ENCODE data around the gene FGL2.
A peak's percentile ranks its signal among the peaks of the same experiment; 100 is the strongest.

Gene FGL2

GRCh38 chr7:77199013-77199966 lies at the start of gene FGL2:
Gene FGL2, minus strand, starts transcription at chr7:77199819. Its CDS starts 26 bp downstream, at chr7:77199793.
- no peaks in the 10 kb centered on the region for H3K27me3 ChIP-seq (ENCODE audit: control insufficient read depth, insufficient read depth, low read length)
- H3K27ac ChIP-seq (ENCODE audit: low read length), result no peak within 1 kb of the TSS
- no CpG with 5 or more reads among the region's 15 CpGs for WGBS (ENCODE audit: insufficient coverage, insufficient read length)
- DNase-seq (ENCODE audit: low read depth, low spot score), result peak; percentile 13
- H3K4me1 ChIP-seq (ENCODE audit: control insufficient read depth, insufficient read depth, low read length), result peaks cover 2% of the 10 kb centered on the region; the same call in 1 of the 2 replicates
- H3K9me3 ChIP-seq (ENCODE audit: control insufficient read depth, insufficient read depth, low read length), result no peaks in the 10 kb centered on the region
- no peak within 1 kb of the TSS for H3K4me3 ChIP-seq (ENCODE audit: low read length)
- no peaks in the 10 kb centered on the region for H3K36me3 ChIP-seq (ENCODE audit: control insufficient read depth, insufficient read depth, low read length)

GRCh38 chr7:77248154-77248553 lies 48.5 kb upstream of the FGL2 start:
- Histone ChIP-seq H3K27me3 (ENCODE audit: control insufficient read depth, insufficient read depth, low read length) (no peaks in the 10 kb centered on the region), H3K4me3 (ENCODE audit: low read length) (no peak overlapping the region), H3K9me3 (ENCODE audit: control insufficient read depth, insufficient read depth, low read length) (no peaks in the 10 kb centered on the region), H3K27ac (ENCODE audit: low read length) (no peak overlapping the region), H3K4me1 (ENCODE audit: control insufficient read depth, insufficient read depth, low read length) (no peaks in the 10 kb centered on the region), H3K36me3 (ENCODE audit: control insufficient read depth, insufficient read depth, low read length) (no peaks in the 10 kb centered on the region)
- no peak for DNase-seq (ENCODE audit: low read depth, low spot score)
- no CpG with 5 or more reads among the region's 3 CpGs for WGBS (ENCODE audit: insufficient coverage, insufficient read length)

DNA sequence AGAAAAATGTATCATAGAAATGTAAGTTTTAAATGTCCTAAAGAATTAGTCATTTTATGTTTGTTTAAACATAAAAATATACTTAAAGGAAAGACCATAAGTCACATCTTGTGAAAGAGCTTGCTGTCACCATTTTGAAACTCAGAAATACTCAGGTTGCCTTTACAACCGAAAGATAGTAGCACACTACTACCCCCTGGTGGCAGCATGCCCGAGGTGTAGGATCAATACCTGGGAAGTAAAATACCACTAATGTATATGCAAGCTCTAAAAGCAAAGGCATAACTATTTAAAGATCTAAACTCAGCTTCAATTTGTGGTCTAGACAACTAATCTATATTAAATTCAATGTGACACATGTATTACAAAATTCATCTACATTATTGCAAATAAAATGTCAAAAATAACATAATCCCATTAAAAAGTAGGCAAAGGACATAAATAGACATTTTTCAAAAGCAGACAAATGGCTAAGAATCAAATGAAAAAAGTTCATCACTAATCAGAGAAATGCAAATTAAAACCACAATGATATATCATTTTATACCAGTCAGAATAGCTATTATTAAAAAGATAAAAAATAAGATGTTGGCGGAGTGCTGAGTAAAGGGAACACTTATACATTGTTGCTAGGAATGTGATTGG lies 47.7 kb upstream of the FGL2 start:
- no peaks in the 10 kb centered on the region for H3K27me3 ChIP-seq (ENCODE audit: control insufficient read depth, insufficient read depth, low read length)
- H3K9me3 ChIP-seq (ENCODE audit: control insufficient read depth, insufficient read depth, low read length), result no peaks in the 10 kb centered on the region
- no peak overlapping the region for H3K4me3 ChIP-seq (ENCODE audit: low read length)
- no peaks in the 10 kb centered on the region for H3K36me3 ChIP-seq (ENCODE audit: control insufficient read depth, insufficient read depth, low read length)
- peak; percentile 68 for DNase-seq (ENCODE audit: low read depth, low spot score)
- WGBS (ENCODE audit: insufficient coverage, insufficient read length), result no CpG with 5 or more reads among the region's 3 CpGs
- H3K4me1 ChIP-seq (ENCODE audit: control insufficient read depth, insufficient read depth, low read length), result no peaks in the 10 kb centered on the region; the same call in 1 of the 2 replicates
- no peak overlapping the region for H3K27ac ChIP-seq (ENCODE audit: low read length)

GRCh38 chr7:77246026-77246640 lies 46.5 kb upstream of the FGL2 start:
- no peaks in the 10 kb centered on the region for H3K9me3 ChIP-seq (ENCODE audit: control insufficient read depth, insufficient read depth, low read length)
- no peak overlapping the region for H3K27ac ChIP-seq (ENCODE audit: low read length)
- WGBS (ENCODE audit: insufficient coverage, insufficient read length), result no CpG with 5 or more reads among the region's 5 CpGs
- H3K4me1 ChIP-seq (ENCODE audit: control insufficient read depth, insufficient read depth, low read length), result peaks cover 3% of the 10 kb centered on the region; the same call in 1 of the 2 replicates
- DNase-seq (ENCODE audit: low read depth, low spot score), result no peak
- no peaks in the 10 kb centered on the region for H3K36me3 ChIP-seq (ENCODE audit: control insufficient read depth, insufficient read depth, low read length)
- no peaks in the 10 kb centered on the region for H3K27me3 ChIP-seq (ENCODE audit: control insufficient read depth, insufficient read depth, low read length)
- no peak overlapping the region for H3K4me3 ChIP-seq (ENCODE audit: low read length)

DNA sequence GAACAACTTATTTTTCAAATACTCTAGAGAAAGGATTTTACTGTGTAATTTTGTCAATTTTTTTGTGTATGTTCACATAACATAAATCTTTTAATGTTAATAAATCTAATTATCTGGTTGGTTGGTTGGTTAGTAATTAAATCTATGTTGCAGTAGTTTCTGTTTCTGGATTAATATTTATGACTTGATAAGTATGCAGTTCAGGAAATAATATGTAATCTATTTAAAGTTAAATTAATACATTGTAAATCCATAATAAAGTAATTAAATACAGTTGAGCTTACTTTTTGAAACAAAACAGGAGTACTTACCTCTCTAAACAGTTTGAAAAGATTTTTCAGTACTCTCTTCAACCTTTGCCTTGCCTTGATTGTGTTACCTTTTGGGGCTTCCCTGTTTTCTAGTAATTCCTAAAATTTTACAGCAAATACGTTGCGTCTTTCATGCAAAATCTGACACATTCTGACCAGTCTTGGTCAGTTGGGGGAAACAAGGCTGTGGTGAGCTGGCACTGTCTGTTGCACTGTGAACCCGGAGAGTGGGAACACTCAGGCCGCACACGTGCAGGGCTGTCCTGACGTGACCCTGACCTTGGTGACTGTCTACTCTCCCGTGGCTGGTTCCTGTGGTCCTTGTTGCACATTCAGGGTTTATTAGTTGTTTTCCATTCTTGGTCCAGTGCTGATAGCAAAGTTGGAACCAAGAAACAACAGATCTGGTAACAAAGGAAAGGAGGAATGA lies 45.6 kb upstream of the FGL2 start:
- DNase-seq (ENCODE audit: low read depth, low spot score), result no peak
- H3K4me1 ChIP-seq (ENCODE audit: control insufficient read depth, insufficient read depth, low read length), result peaks cover 3% of the 10 kb centered on the region; the same call in 1 of the 2 replicates
- no peaks in the 10 kb centered on the region for H3K9me3 ChIP-seq (ENCODE audit: control insufficient read depth, insufficient read depth, low read length)

GRCh38 chr7:77244222-77244934 lies 44.8 kb upstream of the FGL2 start:
- Histone ChIP-seq H3K36me3 (ENCODE audit: control insufficient read depth, insufficient read depth, low read length) (no peaks in the 10 kb centered on the region), H3K27ac (ENCODE audit: low read length) (no peak overlapping the region), H3K9me3 (ENCODE audit: control insufficient read depth, insufficient read depth, low read length) (no peaks in the 10 kb centered on the region), H3K4me3 (ENCODE audit: low read length) (no peak overlapping the region), H3K27me3 (ENCODE audit: control insufficient read depth, insufficient read depth, low read length) (no peaks in the 10 kb centered on the region), H3K4me1 (ENCODE audit: control insufficient read depth, insufficient read depth, low read length) (peaks cover 3% of the 10 kb centered on the region; the same call in 1 of the 2 replicates)
- no peak for DNase-seq (ENCODE audit: low read depth, low spot score)
- no CpG with 5 or more reads among the region's 6 CpGs for WGBS (ENCODE audit: insufficient coverage, insufficient read length)

More for the DNA sequence above, 45.6 kb upstream of the FGL2 start:
- WGBS (ENCODE audit: insufficient coverage, insufficient read length), result no CpG with 5 or more reads among the region's 7 CpGs
- no peak overlapping the region for H3K27ac ChIP-seq (ENCODE audit: low read length)
- no peaks in the 10 kb centered on the region for H3K36me3 ChIP-seq (ENCODE audit: control insufficient read depth, insufficient read depth, low read length)
- H3K4me3 ChIP-seq (ENCODE audit: low read length), result no peak overlapping the region
- H3K27me3 ChIP-seq (ENCODE audit: control insufficient read depth, insufficient read depth, low read length), result no peaks in the 10 kb centered on the region

DNA sequence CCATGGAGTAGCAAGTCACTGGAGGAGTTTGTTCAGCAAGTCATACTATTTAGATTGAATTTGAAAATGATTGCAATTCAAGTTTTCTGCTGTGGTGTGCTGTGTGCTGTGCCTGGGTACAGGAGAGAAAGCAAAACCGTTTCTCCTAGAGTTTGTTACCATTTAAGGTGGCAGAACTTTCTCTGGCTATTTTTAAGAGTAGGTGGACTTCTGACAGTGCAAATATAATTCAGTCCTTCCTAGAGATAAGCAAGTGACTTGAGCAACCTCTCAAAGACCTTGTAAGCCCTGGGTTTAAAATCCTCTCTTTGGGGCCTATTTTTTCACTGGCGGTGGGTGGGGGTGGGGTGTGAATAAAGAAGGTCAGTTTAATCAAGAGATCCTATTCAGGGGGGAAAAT lies 42.9 kb upstream of the FGL2 start:
- H3K27me3 ChIP-seq (ENCODE audit: control insufficient read depth, insufficient read depth, low read length), result no peaks in the 10 kb centered on the region
- DNase-seq (ENCODE audit: low read depth, low spot score), result no peak
- H3K9me3 ChIP-seq (ENCODE audit: control insufficient read depth, insufficient read depth, low read length), result no peaks in the 10 kb centered on the region
- H3K27ac ChIP-seq (ENCODE audit: low read length), result no peak overlapping the region
- no peak overlapping the region for H3K4me3 ChIP-seq (ENCODE audit: low read length)
- H3K4me1 ChIP-seq (ENCODE audit: control insufficient read depth, insufficient read depth, low read length), result peaks cover 3% of the 10 kb centered on the region; the same call in 1 of the 2 replicates
- H3K36me3 ChIP-seq (ENCODE audit: control insufficient read depth, insufficient read depth, low read length), result no peaks in the 10 kb centered on the region
- no CpG with 5 or more reads among the region's 2 CpGs for WGBS (ENCODE audit: insufficient coverage, insufficient read length)

GRCh38 chr7:77242068-77242467 lies 42.4 kb upstream of the FGL2 start:
- Histone ChIP-seq H3K27ac (ENCODE audit: low read length) (no peak overlapping the region), H3K36me3 (ENCODE audit: control insufficient read depth, insufficient read depth, low read length) (no peaks in the 10 kb centered on the region), H3K4me3 (ENCODE audit: low read length) (no peak overlapping the region), H3K4me1 (ENCODE audit: control insufficient read depth, insufficient read depth, low read length) (peaks cover 3% of the 10 kb centered on the region; the same call in 1 of the 2 replicates), H3K9me3 (ENCODE audit: control insufficient read depth, insufficient read depth, low read length) (no peaks in the 10 kb centered on the region), H3K27me3 (ENCODE audit: control insufficient read depth, insufficient read depth, low read length) (no peaks in the 10 kb centered on the region)
- no peak for DNase-seq (ENCODE audit: low read depth, low spot score)
- WGBS (ENCODE audit: insufficient coverage, insufficient read length), result no CpG with 5 or more reads among the region's 2 CpGs

DNA sequence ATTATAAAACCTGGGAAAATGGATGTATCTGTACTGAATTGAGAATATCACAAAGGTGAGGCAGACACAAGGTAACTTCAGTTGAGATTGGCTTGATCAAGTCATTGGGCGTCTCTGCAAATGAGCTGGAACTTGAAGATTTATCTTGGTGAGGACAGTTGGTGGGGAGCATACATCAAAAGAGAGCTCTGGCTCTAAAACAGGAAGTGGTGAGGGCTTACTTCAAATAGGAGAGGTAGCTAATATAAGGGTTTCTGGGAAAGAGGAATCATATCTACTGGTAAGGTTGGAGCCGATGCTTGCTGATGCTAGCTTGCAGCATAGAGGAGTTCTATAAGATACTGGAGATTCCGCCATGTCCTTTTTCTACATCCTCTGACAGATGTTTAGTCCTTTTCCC lies 39.9 kb upstream of the FGL2 start:
- no CpG with 5 or more reads among the region's 3 CpGs for WGBS (ENCODE audit: insufficient coverage, insufficient read length)
- H3K4me1 ChIP-seq (ENCODE audit: control insufficient read depth, insufficient read depth, low read length), result peaks cover 3% of the 10 kb centered on the region; the same call in 1 of the 2 replicates
- no peak overlapping the region for H3K27ac ChIP-seq (ENCODE audit: low read length)
- no peak overlapping the region for H3K4me3 ChIP-seq (ENCODE audit: low read length)
- no peaks in the 10 kb centered on the region for H3K9me3 ChIP-seq (ENCODE audit: control insufficient read depth, insufficient read depth, low read length)
- no peaks in the 10 kb centered on the region for H3K36me3 ChIP-seq (ENCODE audit: control insufficient read depth, insufficient read depth, low read length)
- DNase-seq (ENCODE audit: low read depth, low spot score), result no peak
- H3K27me3 ChIP-seq (ENCODE audit: control insufficient read depth, insufficient read depth, low read length), result no peaks in the 10 kb centered on the region

All from iPS DF 6.9 (cell line).